ENCODE measurements around the gene LRRK1.

Gene LRRK1

DNA sequence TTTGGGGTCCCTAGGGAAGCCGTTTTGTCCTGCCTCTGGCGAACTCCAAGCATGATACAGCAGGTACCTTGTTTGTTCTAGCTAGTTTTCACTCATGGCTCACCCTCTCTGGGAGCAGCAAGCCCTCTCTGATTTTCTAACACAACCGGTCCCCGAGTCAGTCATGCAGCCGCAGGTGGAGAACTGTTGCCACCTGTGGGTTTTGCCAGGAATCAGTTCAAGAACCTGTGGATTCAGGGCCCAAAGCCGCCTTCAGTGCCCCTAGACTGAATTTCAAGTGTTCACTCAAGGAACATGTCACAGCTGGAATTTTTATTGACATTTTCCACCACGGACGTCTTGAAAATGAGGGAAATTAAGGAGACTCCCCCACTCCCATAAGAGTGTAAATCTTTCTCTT lies 13.3 kb upstream of the LRRK1 start:
- Histone ChIP-seq H3K27me3 (ENCODE audit: low read depth, low read length) (0 out of 2 replicates have a peak, but pooled peaks cover 10% of the 10 kb centered on the region), H3K9me3 (ENCODE audit: insufficient read depth, low read length) (no peaks in the 10 kb centered on the region), H2AFZ (ENCODE audit: low read depth, low read length) (no peak overlapping the region), H3K36me3 (replicated peaks; ENCODE audit: low read depth, low read length) (no peaks in the 10 kb centered on the region), H3K4me2 (ENCODE audit: low read length) (no peak overlapping the region), H3K79me2 (ENCODE audit: low read length) (no peaks in the 10 kb centered on the region), H3K4me3 (ENCODE audit: low read length) (no peak overlapping the region), H4K20me1 (ENCODE audit: insufficient read depth, low read length) (no peaks in the 10 kb centered on the region), H3K4me1 (ENCODE audit: low read length) (peaks cover 7% of the 10 kb centered on the region), H3K9ac (ENCODE audit: low read length) (no peak overlapping the region), H3K27ac (ENCODE audit: low read length) (no peak overlapping the region)
- TF ChIP-seq EZH2phosphoT487 (IDR thresholded peaks at IDR 0.05; ENCODE audit: low read depth) (no peak), CTCF (IDR thresholded peaks at IDR 0.05; ENCODE audit: low read depth, low read length) (0 out of 2 replicates have a peak, but pooled peaks have one; percentile 7)

- 0 out of 2 replicates have a peak, but pooled peaks cover 7% of the 10 kb centered on the region for H3K27me3 ChIP-seq (ENCODE audit: low read depth, low read length)
- H3K36me3 ChIP-seq (replicated peaks; ENCODE audit: low read depth, low read length): peaks cover 6% of the 10 kb centered on the region
- H3K9ac ChIP-seq (ENCODE audit: low read length): no peak overlapping the region
- H3K79me2 ChIP-seq (ENCODE audit: low read length): no peaks in the 10 kb centered on the region
- H4K20me1 ChIP-seq (ENCODE audit: insufficient read depth, low read length): no peaks in the 10 kb centered on the region
- TF ChIP-seq CTCF (IDR thresholded peaks at IDR 0.05; ENCODE audit: low read depth, low read length): no peak
- no peak overlapping the region for H3K4me2 ChIP-seq (ENCODE audit: low read length)
- no peak overlapping the region for H2AFZ ChIP-seq (ENCODE audit: low read depth, low read length)
- 0 out of 2 replicates have a peak, but pooled peaks cover 3% of the 10 kb centered on the region for H3K9me3 ChIP-seq (ENCODE audit: insufficient read depth, low read length)
- peaks cover 18% of the 10 kb centered on the region for H3K4me1 ChIP-seq (ENCODE audit: low read length)
- no peak overlapping the region for H3K4me3 ChIP-seq (ENCODE audit: low read length)
- H3K27ac ChIP-seq (ENCODE audit: low read length): no peak overlapping the region
Measured at GRCh38 chr15:100908466-100908865, 10.7 kb upstream of the LRRK1 start.

DNA sequence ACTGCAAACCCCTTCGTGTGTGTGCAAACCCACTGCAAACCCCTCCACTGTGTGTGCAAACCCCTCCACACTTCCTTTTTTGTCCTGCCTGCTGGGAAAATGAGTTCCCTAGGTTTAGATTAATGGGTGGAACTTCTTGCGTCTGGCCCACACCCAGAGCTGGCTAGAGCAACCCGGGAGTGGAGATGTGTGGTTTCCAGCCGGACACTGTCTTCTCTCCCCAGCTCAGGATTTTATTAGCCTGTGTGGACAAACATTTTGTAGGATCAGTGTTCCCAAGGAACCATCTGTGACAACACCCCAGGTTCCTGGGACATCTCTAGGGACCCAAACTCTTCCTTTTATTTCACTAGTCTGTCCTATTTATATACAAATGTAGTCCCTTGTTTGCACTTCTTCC lies 9.6 kb upstream of the LRRK1 start:
- H3K36me3 ChIP-seq (replicated peaks; ENCODE audit: low read depth, low read length): peaks cover 6% of the 10 kb centered on the region
- no peak overlapping the region for H3K4me3 ChIP-seq (ENCODE audit: low read length)
- 0 out of 2 replicates have a peak, but pooled peaks cover 7% of the 10 kb centered on the region for H3K27me3 ChIP-seq (ENCODE audit: low read depth, low read length)
- TF ChIP-seq EZH2phosphoT487 (IDR thresholded peaks at IDR 0.05; ENCODE audit: low read depth): no peak
- no peak for TF ChIP-seq CTCF (IDR thresholded peaks at IDR 0.05; ENCODE audit: low read depth, low read length)
- peaks cover 22% of the 10 kb centered on the region for H3K4me1 ChIP-seq (ENCODE audit: low read length)
- H3K9me3 ChIP-seq (ENCODE audit: insufficient read depth, low read length): 0 out of 2 replicates have a peak, but pooled peaks cover 3% of the 10 kb centered on the region
- H3K9ac ChIP-seq (ENCODE audit: low read length): no peak overlapping the region
- no peak overlapping the region for H3K4me2 ChIP-seq (ENCODE audit: low read length)
- no peaks in the 10 kb centered on the region for H4K20me1 ChIP-seq (ENCODE audit: insufficient read depth, low read length)
- no peak overlapping the region for H2AFZ ChIP-seq (ENCODE audit: low read depth, low read length)
- H3K79me2 ChIP-seq (ENCODE audit: low read length): no peaks in the 10 kb centered on the region
- H3K27ac ChIP-seq (ENCODE audit: low read length): no peak overlapping the region

GRCh38 chr15:100909989-100910955 lies 8.9 kb upstream of the LRRK1 start:
- peak overlapping the region; percentile 18; the same call in 1 of the 2 replicates for H3K27ac ChIP-seq (ENCODE audit: low read length)

More at GRCh38 chr15:100909989-100910955, 8.9 kb upstream of the LRRK1 start:
- Histone ChIP-seq H3K9me3 (ENCODE audit: insufficient read depth, low read length) (0 out of 2 replicates have a peak, but pooled peaks cover 3% of the 10 kb centered on the region), H3K27me3 (ENCODE audit: low read depth, low read length) (0 out of 2 replicates have a peak, but pooled peaks cover 7% of the 10 kb centered on the region), H3K4me2 (ENCODE audit: low read length) (peak overlapping the region; percentile 39), H4K20me1 (ENCODE audit: insufficient read depth, low read length) (no peaks in the 10 kb centered on the region), H3K4me3 (ENCODE audit: low read length) (no peak overlapping the region), H3K36me3 (replicated peaks; ENCODE audit: low read depth, low read length) (peaks cover 6% of the 10 kb centered on the region), H2AFZ (ENCODE audit: low read depth, low read length) (no peak overlapping the region), H3K79me2 (ENCODE audit: low read length) (no peaks in the 10 kb centered on the region), H3K9ac (ENCODE audit: low read length) (no peak overlapping the region), H3K4me1 (ENCODE audit: low read length) (peaks cover 22% of the 10 kb centered on the region)
- TF ChIP-seq EZH2phosphoT487 (IDR thresholded peaks at IDR 0.05; ENCODE audit: low read depth) (no peak), CTCF (IDR thresholded peaks at IDR 0.05; ENCODE audit: low read depth, low read length) (peak; percentile 58)

All from OCI-LY3 (cell line).